ENCODE results near the gene CPSF2.

CPSF2 gene

GRCh38 chr14:92121670-92122350, at the start of gene CPSF2, which contains the start of gene NDUFB1:
Gene CPSF2 (plus strand): TSS chr14:92121969. CDS start chr14:92130985, 9,016 bp downstream.
Gene NDUFB1 (minus strand): TSS chr14:92121706. CDS start chr14:92117637, 4,069 bp downstream.
- DNase-seq = peak; percentile 88

- no peak for DNase-seq
These were observed 47.2 kb upstream of the CPSF2 start for GRCh38 chr14:92074555-92074954.

DNA sequence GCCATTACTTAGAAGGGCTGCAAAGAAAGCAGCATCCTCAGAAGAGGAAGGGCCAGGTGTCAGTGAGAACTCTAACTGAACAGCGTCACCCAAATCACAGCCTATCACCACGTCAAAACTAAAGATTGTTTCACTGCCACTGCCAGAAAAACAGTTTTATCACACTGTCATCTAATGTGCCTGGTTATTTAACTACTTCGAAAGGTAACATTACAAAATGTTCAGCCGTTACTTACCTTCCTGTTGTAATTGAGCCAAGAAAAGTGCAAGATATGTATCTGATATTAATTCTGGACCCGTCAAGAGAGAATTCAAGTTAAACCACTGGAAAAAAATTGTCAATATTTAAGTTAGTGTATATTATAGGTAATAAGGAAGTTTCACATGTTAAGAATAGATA, 33.3 kb upstream of the CPSF2 start:
- DNase-seq = no peak

DNA sequence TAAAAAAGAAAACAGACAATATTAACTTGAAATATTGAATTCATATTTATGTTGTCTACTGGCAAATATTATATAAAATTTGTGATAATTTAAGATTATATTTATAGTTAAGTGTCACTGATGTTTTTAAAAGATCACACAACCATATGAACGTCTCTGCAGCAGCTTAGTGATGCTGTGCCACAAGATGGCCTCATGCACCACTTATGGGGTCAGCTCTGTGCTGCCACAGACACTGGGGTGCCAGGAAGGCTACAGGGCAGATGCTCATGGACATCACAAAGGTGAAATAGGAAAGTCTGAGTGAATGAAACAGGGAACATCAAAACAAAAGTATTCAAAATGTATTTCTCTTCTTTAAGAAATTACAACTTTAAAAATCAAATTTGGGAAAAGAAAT, 28.4 kb upstream of the CPSF2 start:
- no peak for DNase-seq

GRCh38 chr14:92099802-92100201, 22.0 kb upstream of the CPSF2 start:
- no peak for DNase-seq

- no peak for DNase-seq
These were observed 18.3 kb upstream of the CPSF2 start for GRCh38 chr14:92103363-92103989.

GRCh38 chr14:92105073-92105892, 16.5 kb upstream of the CPSF2 start:
- DNase-seq = peak; percentile 48

GRCh38 chr14:92105893-92106142, 16.0 kb upstream of the CPSF2 start:
- DNase-seq = peak; percentile 48

- DNase-seq = peak; percentile 98
These were observed 15.4 kb upstream of the CPSF2 start, which contains the start of gene ATXN3 for GRCh38 chr14:92106143-92106926. Gene ATXN3 (minus strand): TSS chr14:92106582. CDS start chr14:92106552, 30 bp downstream.

DNA sequence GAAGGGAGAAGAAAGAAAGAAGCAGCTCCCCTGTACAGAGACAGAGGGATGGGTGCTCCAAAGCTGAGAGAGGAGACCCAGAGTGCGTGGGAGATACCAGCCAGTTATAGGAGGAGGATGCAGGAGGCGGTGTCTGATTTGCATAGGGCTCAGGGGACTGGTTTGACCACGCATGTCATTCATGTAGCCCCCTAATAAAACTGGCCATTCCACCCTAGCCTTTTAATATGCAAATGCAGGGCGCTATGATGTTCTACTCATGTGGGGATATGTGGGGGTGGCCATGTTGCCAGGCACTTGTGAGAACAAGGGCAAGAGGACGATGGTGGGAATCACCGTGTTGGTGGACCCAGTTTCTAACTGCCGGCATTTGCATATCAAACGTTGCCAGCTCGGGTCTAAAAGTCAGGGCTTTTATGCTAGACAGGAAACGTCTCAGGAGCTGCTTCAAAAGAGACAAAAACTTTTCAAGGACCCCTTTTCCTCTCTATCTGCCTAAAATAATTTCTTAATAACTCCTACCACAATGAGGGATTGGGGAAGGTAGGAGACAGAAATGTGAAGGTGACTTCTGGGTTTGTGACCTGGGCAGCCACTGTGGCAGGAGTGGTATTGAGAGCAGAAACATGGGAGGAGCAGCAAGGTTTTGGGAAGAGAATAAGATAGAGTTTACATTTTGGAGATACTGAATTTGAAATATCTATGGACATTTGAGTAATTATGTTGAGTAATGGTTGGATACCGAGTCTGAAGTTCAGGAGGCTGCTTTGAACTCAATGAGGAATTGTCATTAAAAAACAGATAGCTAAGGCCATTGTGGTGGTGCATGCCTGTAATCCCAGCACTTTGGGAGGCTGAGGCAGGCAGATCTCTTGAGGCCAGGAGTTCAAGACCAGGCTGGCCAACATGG, 13.2 kb upstream of the CPSF2 start:
- DNase-seq = no peak

GRCh38 chr14:92109490-92109889, 12.3 kb upstream of the CPSF2 start:
- DNase-seq = no peak

- no peak for DNase-seq
These were observed 531 bp upstream of the CPSF2 start for GRCh38 chr14:92121207-92121669.

DNA sequence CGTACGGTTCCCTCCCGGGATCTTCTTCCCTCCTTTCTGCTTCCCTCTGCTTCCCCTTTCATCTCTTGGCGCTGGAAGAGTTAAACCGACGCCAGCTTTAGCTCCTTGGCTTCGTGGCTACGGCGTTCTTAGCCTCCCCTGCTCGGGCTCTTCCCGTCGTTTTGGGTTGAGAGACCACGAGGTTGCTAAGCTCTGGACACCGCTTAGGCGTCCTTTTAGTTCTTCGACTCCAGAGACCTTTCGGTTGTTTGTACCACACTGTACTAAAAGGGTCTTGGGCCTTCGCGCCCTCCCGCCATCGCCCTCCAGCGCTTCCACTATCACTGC, 545 bp downstream of the CPSF2 start:
- DNase-seq = peak; percentile 46

GRCh38 chr14:92122761-92123160, 992 bp downstream of the CPSF2 start:
- DNase-seq = no peak

DNA sequence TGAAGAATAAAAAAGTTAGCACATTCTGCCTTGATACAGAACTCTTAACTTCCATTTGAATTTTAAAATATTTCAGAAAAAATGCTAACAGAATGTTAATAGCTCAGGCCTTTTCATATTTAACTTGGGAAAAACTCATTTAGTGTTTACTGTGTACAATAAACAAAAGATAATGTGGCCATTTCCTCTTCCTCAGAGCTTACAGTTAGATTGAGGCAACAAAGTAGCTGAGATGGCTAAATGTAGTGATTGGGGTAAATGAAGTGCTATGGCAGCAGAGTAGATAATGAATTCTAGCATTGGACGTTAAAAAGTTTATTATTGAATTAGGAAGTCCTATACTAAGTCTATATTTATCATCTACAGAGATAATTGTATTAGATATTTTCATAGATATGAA, 12.7 kb downstream of the CPSF2 start:
- no peak for DNase-seq

DNA sequence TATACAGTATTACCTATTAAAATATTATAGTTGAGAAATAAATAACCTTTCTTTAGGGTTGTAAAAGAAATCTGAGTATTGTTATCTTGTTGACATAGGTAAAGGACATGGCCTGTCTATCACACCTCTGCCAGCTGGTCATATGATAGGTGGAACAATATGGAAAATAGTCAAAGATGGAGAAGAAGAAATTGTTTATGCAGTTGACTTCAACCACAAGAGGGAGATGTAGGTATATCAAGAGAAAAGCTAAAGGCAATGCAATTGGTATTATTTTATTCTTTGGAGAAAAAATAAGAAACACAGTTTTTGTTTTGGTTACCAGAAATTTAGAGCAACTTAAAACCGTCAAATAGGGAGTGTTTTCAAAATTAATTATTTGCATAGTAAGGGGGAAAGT, 13.5 kb downstream of the CPSF2 start:
- DNase-seq = peak; percentile 53

- DNase-seq = no peak
These were observed 21.5 kb downstream of the CPSF2 start for GRCh38 chr14:92143309-92143708.

DNA sequence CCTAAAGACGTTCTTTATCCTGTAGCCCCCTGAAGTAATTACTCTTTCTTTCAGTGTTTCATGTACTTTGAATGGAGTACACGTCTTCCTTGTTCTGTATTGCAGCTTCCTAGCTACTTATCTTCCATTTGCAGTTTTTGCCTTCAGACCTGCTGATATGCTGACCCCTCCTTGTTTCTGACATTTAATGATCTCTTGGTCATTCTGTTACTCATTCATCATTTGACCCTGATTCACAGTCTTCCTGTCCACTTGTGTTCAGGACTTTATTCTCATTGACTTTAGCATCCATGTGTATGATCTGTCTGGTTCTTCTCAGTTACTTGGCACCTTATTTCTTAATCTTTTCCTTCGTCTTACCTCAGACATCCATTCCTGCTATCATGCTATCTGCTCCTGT, 22.2 kb downstream of the CPSF2 start:
- DNase-seq = no peak

GRCh38 chr14:92144708-92145107, 22.9 kb downstream of the CPSF2 start:
- DNase-seq = no peak

GRCh38 chr14:92153581-92153980, 31.8 kb downstream of the CPSF2 start:
- no peak for DNase-seq

- DNase-seq = no peak
These were observed 32.6 kb downstream of the CPSF2 start for GRCh38 chr14:92154283-92154942.

GRCh38 chr14:92160619-92161018, 38.9 kb downstream of the CPSF2 start:
- DNase-seq = no peak
